ENCODE measurements around the gene AGAP3.

The AGAP3 gene

DNA sequence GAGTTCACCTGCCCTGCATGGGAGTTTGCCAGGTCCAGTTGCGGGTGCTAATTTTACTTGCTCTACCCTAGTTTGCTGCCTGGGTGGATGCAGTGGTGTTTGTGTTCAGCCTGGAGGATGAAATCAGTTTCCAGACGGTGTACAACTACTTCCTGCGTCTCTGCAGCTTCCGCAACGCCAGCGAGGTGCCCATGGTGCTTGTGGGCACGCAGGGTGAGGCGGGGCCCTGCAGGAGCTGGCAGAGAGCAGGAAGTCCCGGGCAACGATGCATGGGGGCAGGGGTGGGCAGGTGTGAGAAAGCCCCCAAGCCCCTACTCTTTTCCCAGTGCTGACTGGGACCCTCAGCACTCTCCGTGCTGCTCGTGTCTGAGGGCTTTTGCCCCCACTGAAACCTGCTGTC lies 31.3 kb downstream of the AGAP3 start:
- H3K27ac ChIP-seq (ENCODE audit: low read length) = no peak overlapping the region
- H3K27me3 ChIP-seq (ENCODE audit: insufficient read depth, low read length) = peaks cover 23% of the 10 kb centered on the region
- no peak overlapping the region for H3K4me3 ChIP-seq (ENCODE audit: low read length)
- no peak overlapping the region for H3K9ac ChIP-seq (ENCODE audit: low read depth, low read length)
- H3K36me3 ChIP-seq (ENCODE audit: insufficient read depth, low read depth, low read length) = peaks cover 30% of the 10 kb centered on the region; the same call in 1 of the 2 replicates
- H3K4me1 ChIP-seq (ENCODE audit: insufficient read depth, low read length) = peaks cover 13% of the 10 kb centered on the region; the same call in 1 of the 2 replicates
- H3K9me3 ChIP-seq (ENCODE audit: insufficient read depth, low read depth, low read length) = no peaks in the 10 kb centered on the region

- peaks cover 9% of the 10 kb centered on the region; the same call in 1 of the 2 replicates for H3K4me1 ChIP-seq (ENCODE audit: insufficient read depth, low read length)
- peaks cover 22% of the 10 kb centered on the region for H3K27me3 ChIP-seq (ENCODE audit: insufficient read depth, low read length)
- no peaks in the 10 kb centered on the region for H3K9me3 ChIP-seq (ENCODE audit: insufficient read depth, low read depth, low read length)
- no peak overlapping the region for H3K9ac ChIP-seq (ENCODE audit: low read depth, low read length)
- H3K27ac ChIP-seq (ENCODE audit: low read length) = no peak overlapping the region
- H3K4me3 ChIP-seq (ENCODE audit: low read length) = no peak overlapping the region
- H3K36me3 ChIP-seq (ENCODE audit: insufficient read depth, low read depth, low read length) = peaks cover 30% of the 10 kb centered on the region; the same call in 1 of the 2 replicates
Observed at GRCh38 chr7:151118108-151119054, 32.1 kb downstream of the AGAP3 start.

DNA sequence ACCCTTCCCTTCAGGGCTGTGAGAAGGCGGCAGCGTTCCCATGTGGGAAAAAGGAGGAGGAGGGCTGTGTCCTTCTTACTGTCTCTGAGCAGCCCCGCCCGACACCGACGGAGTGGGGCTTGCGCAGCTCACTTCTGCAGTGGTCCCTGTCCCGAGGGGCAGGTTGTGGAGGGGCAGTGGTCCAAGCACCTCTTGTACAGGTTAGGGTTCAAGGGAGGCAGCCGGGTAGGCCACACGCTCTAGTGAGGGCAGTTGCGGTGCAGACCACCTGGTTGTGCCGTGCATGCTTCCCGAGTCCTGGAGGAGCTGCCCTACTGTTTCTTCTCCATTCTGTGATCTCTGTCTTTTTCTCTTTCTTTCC lies 32.8 kb downstream of the AGAP3 start:
- Histone ChIP-seq H3K4me1 (ENCODE audit: insufficient read depth, low read length) (peaks cover 3% of the 10 kb centered on the region; the same call in 1 of the 2 replicates), H3K27ac (ENCODE audit: low read length) (no peak overlapping the region), H3K9ac (ENCODE audit: low read depth, low read length) (no peak overlapping the region), H3K9me3 (ENCODE audit: insufficient read depth, low read depth, low read length) (no peaks in the 10 kb centered on the region), H3K4me3 (ENCODE audit: low read length) (no peak overlapping the region), H3K27me3 (ENCODE audit: insufficient read depth, low read length) (peaks cover 15% of the 10 kb centered on the region), H3K36me3 (ENCODE audit: insufficient read depth, low read depth, low read length) (peaks cover 30% of the 10 kb centered on the region; the same call in 1 of the 2 replicates)

GRCh38 chr7:151119902-151120301 lies 33.6 kb downstream of the AGAP3 start:
- Histone ChIP-seq H3K27ac (ENCODE audit: low read length) (no peak overlapping the region), H3K9ac (ENCODE audit: low read depth, low read length) (no peak overlapping the region), H3K36me3 (ENCODE audit: insufficient read depth, low read depth, low read length) (peaks cover 30% of the 10 kb centered on the region; the same call in 1 of the 2 replicates), H3K4me1 (ENCODE audit: insufficient read depth, low read length) (peaks cover 2% of the 10 kb centered on the region), H3K4me3 (ENCODE audit: low read length) (no peak overlapping the region), H3K9me3 (ENCODE audit: insufficient read depth, low read depth, low read length) (no peaks in the 10 kb centered on the region), H3K27me3 (ENCODE audit: insufficient read depth, low read length) (peaks cover 19% of the 10 kb centered on the region)

DNA sequence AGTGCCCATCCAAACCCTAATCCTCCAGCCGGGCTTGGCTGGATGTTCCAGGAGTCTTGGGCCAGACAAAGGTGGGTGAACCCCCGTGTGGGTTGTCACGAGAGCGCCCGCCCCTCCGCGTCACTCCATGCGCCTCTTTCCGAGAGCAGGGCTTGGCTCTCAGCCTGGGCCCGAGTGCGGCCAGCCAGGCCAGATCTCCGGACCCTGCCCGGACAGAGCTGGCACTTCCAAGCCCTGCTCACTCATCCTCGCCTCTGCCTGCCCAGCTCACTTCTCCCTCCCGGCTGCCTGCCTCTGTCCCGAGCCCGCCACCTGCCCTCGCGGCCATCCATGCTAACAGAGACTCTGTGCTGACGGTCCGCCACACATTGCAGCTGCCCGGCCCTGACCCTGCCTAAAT lies 34.6 kb downstream of the AGAP3 start:
- Histone ChIP-seq H3K36me3 (ENCODE audit: insufficient read depth, low read depth, low read length) (peaks cover 30% of the 10 kb centered on the region; the same call in 1 of the 2 replicates), H3K27me3 (ENCODE audit: insufficient read depth, low read length) (peaks cover 18% of the 10 kb centered on the region), H3K9me3 (ENCODE audit: insufficient read depth, low read depth, low read length) (no peaks in the 10 kb centered on the region), H3K4me1 (ENCODE audit: insufficient read depth, low read length) (peaks cover 6% of the 10 kb centered on the region), H3K4me3 (ENCODE audit: low read length) (no peak overlapping the region), H3K9ac (ENCODE audit: low read depth, low read length) (no peak overlapping the region), H3K27ac (ENCODE audit: low read length) (no peak overlapping the region)

GRCh38 chr7:151121380-151122170 lies 35.3 kb downstream of the AGAP3 start:
- peaks cover 8% of the 10 kb centered on the region for H3K4me1 ChIP-seq (ENCODE audit: insufficient read depth, low read length)
- H3K27ac ChIP-seq (ENCODE audit: low read length) = no peak overlapping the region
- no peak overlapping the region for H3K9ac ChIP-seq (ENCODE audit: low read depth, low read length)
- H3K36me3 ChIP-seq (ENCODE audit: insufficient read depth, low read depth, low read length) = peaks cover 30% of the 10 kb centered on the region; the same call in 1 of the 2 replicates
- no peak overlapping the region for H3K4me3 ChIP-seq (ENCODE audit: low read length)
- peaks cover 12% of the 10 kb centered on the region for H3K27me3 ChIP-seq (ENCODE audit: insufficient read depth, low read length)
- no peaks in the 10 kb centered on the region for H3K9me3 ChIP-seq (ENCODE audit: insufficient read depth, low read depth, low read length)

- peaks cover 30% of the 10 kb centered on the region; the same call in 1 of the 2 replicates for H3K36me3 ChIP-seq (ENCODE audit: insufficient read depth, low read depth, low read length)
- no peak overlapping the region for H3K27ac ChIP-seq (ENCODE audit: low read length)
Observed at GRCh38 chr7:151122276-151122675, 36.0 kb downstream of the AGAP3 start.

GRCh38 chr7:151122796-151123157 lies 36.5 kb downstream of the AGAP3 start:
- H3K36me3 ChIP-seq (ENCODE audit: insufficient read depth, low read depth, low read length) = peaks cover 30% of the 10 kb centered on the region; the same call in 1 of the 2 replicates
- no peak overlapping the region for H3K9ac ChIP-seq (ENCODE audit: low read depth, low read length)
- H3K27me3 ChIP-seq (ENCODE audit: insufficient read depth, low read length) = peaks cover 24% of the 10 kb centered on the region
- no peaks in the 10 kb centered on the region for H3K9me3 ChIP-seq (ENCODE audit: insufficient read depth, low read depth, low read length)
- no peak overlapping the region for H3K4me3 ChIP-seq (ENCODE audit: low read length)
- no peak overlapping the region for H3K27ac ChIP-seq (ENCODE audit: low read length)
- peaks cover 10% of the 10 kb centered on the region for H3K4me1 ChIP-seq (ENCODE audit: insufficient read depth, low read length)

More at GRCh38 chr7:151122276-151122675, 36.0 kb downstream of the AGAP3 start:
- Histone ChIP-seq H3K27me3 (ENCODE audit: insufficient read depth, low read length) (peaks cover 19% of the 10 kb centered on the region), H3K9me3 (ENCODE audit: insufficient read depth, low read depth, low read length) (no peaks in the 10 kb centered on the region), H3K4me3 (ENCODE audit: low read length) (no peak overlapping the region), H3K9ac (ENCODE audit: low read depth, low read length) (no peak overlapping the region), H3K4me1 (ENCODE audit: insufficient read depth, low read length) (peaks cover 10% of the 10 kb centered on the region)

GRCh38 chr7:151123158-151123821 lies 37.0 kb downstream of the AGAP3 start:
- Histone ChIP-seq H3K27me3 (ENCODE audit: insufficient read depth, low read length) (peaks cover 24% of the 10 kb centered on the region), H3K27ac (ENCODE audit: low read length) (no peak overlapping the region), H3K4me3 (ENCODE audit: low read length) (no peak overlapping the region), H3K36me3 (ENCODE audit: insufficient read depth, low read depth, low read length) (peaks cover 31% of the 10 kb centered on the region; the same call in 1 of the 2 replicates), H3K9ac (ENCODE audit: low read depth, low read length) (no peak overlapping the region), H3K9me3 (ENCODE audit: insufficient read depth, low read depth, low read length) (no peaks in the 10 kb centered on the region), H3K4me1 (ENCODE audit: insufficient read depth, low read length) (peaks cover 10% of the 10 kb centered on the region)

GRCh38 chr7:151123822-151124464 lies 37.7 kb downstream of the AGAP3 start:
- Histone ChIP-seq H3K9me3 (ENCODE audit: insufficient read depth, low read depth, low read length) (no peaks in the 10 kb centered on the region), H3K9ac (ENCODE audit: low read depth, low read length) (no peak overlapping the region), H3K27me3 (ENCODE audit: insufficient read depth, low read length) (peaks cover 24% of the 10 kb centered on the region), H3K36me3 (ENCODE audit: insufficient read depth, low read depth, low read length) (peaks cover 31% of the 10 kb centered on the region; the same call in 1 of the 2 replicates), H3K27ac (ENCODE audit: low read length) (no peak overlapping the region), H3K4me1 (ENCODE audit: insufficient read depth, low read length) (peaks cover 10% of the 10 kb centered on the region), H3K4me3 (ENCODE audit: low read length) (no peak overlapping the region)

DNA sequence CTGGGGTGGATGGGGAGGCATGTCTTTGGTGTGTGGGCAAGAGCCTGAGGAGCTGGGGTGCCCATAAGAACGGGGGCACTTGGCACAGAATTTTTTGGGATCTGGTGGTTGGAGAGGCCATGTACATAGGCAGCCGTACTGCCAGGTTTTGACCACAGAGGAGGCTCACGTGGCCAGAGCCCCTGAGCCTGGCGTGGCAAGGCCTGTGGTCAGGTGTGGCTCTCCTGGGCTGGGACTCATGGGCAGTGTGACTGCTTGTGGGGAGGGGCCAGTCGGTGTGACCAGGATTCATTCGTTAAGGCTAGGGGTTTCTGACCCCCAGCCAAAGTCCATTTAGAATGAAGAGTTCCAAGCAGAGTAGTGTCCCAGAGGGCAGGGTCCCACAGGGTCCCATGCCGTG lies 38.2 kb downstream of the AGAP3 start:
- no peaks in the 10 kb centered on the region for H3K9me3 ChIP-seq (ENCODE audit: insufficient read depth, low read depth, low read length)
- peaks cover 30% of the 10 kb centered on the region; the same call in 1 of the 2 replicates for H3K36me3 ChIP-seq (ENCODE audit: insufficient read depth, low read depth, low read length)
- H3K9ac ChIP-seq (ENCODE audit: low read depth, low read length) = no peak overlapping the region
- H3K27ac ChIP-seq (ENCODE audit: low read length) = no peak overlapping the region
- no peak overlapping the region for H3K4me3 ChIP-seq (ENCODE audit: low read length)
- H3K27me3 ChIP-seq (ENCODE audit: insufficient read depth, low read length) = peaks cover 24% of the 10 kb centered on the region
- peaks cover 10% of the 10 kb centered on the region for H3K4me1 ChIP-seq (ENCODE audit: insufficient read depth, low read length)
